ENCODE measurements around the gene SH2D3A.

DNA sequence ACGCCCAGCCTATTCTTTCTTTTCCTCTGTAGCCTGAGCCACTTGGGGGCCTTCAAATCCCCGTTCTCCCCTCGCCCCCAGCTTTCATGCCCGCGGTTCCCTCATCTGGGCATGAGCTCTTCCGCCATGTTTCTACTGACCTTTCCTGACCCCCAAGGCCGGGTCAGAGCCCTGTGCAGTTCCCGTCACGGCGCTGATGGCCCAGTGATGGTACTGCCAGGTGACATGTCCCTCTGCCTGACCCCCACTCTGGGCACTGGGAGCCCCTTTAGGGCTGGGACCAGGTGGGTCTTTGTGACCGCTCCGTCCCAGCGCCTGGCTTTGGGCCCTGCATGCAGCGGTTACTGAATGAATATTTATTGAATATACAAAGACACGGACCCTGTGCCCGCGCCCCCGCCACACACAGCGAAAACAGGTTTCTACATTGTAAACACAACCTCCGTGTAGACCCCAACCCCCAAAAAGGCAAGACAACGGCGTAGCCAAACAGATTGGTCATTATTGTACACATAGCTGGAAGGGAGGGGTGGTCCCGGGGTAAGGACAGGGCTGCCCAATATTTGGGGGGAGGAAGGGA, 37.6 kb downstream of the SH2D3A start:
- TF ChIP-seq POLR2A (IDR thresholded peaks at IDR 0.05) (no peak), POLR2AphosphoS5 (IDR thresholded peaks at IDR 0.05) (no peak)
- TF ChIP-seq, protein P1, sequence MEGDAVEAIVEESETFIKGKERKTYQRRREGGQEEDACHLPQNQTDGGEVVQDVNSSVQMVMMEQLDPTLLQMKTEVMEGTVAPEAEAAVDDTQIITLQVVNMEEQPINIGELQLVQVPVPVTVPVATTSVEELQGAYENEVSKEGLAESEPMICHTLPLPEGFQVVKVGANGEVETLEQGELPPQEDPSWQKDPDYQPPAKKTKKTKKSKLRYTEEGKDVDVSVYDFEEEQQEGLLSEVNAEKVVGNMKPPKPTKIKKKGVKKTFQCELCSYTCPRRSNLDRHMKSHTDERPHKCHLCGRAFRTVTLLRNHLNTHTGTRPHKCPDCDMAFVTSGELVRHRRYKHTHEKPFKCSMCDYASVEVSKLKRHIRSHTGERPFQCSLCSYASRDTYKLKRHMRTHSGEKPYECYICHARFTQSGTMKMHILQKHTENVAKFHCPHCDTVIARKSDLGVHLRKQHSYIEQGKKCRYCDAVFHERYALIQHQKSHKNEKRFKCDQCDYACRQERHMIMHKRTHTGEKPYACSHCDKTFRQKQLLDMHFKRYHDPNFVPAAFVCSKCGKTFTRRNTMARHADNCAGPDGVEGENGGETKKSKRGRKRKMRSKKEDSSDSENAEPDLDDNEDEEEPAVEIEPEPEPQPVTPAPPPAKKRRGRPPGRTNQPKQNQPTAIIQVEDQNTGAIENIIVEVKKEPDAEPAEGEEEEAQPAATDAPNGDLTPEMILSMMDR (IDR thresholded peaks at IDR 0.05), result no peak
